Posterior cingulate gyrus (tissue), 11 donors: ENCODE measurements around the gene CUZD1.
A peak's percentile ranks its signal among the peaks of the same experiment; 100 is the strongest.

Experiments used
- DNase-seq, 10 donors: peaks; one replicate each; pipeline versions ENCODE4 v3.0.0 to v3.0.0-alpha.2; 2020 to 2021; ENCODE audit warnings: mixed read lengths in 3 of 10
- intact Hi-C: fragments of 100-400 bp; cut with DNase I; formaldehyde crosslinking; loops from one replicate; pipeline ENCODE4 v1.15.1; 2023

The CUZD1 gene

GRCh38 chr10:122822973-122823690 is 22.5 kb downstream of the CUZD1 start:
- DNase-seq = peak in 1 of 10 donors; percentile 58
- intact Hi-C loops = no loop called here

- no peak for DNase-seq
- intact Hi-C loops = no loop called here
These were observed 23.8 kb downstream of the CUZD1 start for GRCh38 chr10:122821808-122822207.

GRCh38 chr10:122815458-122815857 is 30.2 kb downstream of the CUZD1 start:
- intact Hi-C loops = no loop called here
- no peak for DNase-seq

DNA sequence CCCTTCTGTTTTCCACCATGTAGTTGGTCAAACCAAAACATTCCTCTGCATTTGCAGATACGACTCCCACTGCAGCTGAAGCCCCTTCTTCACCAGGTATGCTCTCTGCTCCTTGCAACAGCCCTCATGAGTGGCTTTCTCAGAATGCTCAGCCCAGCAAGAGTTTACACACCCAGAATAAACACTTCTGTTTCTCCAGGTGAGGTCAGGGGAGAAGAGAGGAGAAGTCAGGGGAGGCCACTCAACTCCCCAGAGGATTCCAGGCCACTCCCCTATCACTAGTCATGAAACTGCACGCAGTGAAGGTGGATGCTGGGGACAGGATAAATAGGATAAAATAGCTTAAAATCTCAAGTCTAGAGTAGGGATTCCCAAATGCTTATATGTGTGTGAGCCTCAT is 31.2 kb downstream of the CUZD1 start:
- intact Hi-C loops = no loop called here
- DNase-seq = no peak

GRCh38 chr10:122812751-122813150 is 32.9 kb downstream of the CUZD1 start:
- intact Hi-C loops = no loop called here
- DNase-seq = no peak

DNA sequence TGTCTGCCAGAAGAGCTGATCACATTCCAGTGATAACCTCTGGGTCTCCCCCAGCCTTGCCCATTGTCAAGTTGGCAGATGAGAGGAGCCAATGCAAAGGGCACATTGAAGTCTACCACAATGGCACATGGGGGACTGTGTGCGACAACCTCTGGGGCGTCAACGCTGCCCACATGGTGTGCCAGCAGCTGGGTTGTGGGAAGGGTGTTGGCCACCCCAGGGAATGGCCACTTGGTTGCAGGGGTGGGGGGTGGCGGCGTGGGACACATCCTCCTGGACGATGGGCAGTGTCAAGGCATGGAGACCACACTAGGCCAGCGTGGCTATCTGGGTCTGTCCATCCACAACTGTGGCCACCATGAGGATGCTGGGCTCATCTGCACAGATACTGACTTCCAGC is 43.4 kb downstream of the CUZD1 start:
- intact Hi-C loops = no loop called here
- DNase-seq = no peak

DNA sequence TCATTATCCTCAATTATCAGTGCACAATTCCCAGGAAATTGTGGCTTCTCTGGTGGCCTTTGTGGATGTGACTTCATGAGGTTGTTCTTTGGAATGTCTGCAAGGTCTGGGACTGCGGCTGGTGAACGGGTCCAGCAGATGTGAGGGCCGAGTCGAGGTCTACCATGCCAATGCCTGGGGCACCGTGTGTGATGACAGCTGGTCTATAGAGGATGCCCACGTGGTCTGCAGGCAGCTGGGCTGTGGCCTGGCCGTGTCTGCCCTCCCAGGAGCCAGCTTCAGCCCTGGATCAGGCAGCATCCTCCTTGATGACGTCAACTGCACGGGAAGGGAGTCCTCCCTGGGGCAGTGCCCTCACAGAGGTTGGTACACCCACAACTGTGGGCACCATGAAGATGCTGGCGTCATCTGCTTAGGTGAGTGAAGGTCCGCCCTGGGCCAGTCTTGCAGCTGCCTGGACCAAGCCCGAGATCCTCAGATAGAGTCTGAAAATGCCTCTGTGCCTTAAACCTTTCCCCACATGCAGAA is 46.9 kb downstream of the CUZD1 start:
- no peak for DNase-seq

DNA sequence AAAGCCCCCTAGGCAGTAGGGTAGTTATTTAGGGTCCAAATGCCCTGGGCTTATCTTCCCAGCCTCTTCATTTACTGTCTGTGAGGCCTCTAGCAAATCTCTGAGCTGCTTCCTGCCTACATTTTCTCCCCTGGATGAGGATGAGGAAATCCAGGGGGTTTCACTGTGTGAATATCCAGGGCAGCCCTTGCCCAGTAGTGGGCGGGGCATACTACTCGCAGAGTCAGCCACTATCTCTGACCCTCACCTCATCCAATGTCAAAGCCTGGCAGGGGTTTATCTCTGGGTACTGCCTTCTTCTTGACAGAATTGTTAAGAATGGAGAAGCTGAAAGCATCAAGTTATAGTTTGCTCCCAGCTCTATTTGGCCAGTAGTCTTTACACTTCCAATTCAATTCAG is 48.9 kb downstream of the CUZD1 start:
- intact Hi-C loops = no loop called here

More for the DNA sequence above, 46.9 kb downstream of the CUZD1 start:
- intact Hi-C loops = no loop called here

DNA sequence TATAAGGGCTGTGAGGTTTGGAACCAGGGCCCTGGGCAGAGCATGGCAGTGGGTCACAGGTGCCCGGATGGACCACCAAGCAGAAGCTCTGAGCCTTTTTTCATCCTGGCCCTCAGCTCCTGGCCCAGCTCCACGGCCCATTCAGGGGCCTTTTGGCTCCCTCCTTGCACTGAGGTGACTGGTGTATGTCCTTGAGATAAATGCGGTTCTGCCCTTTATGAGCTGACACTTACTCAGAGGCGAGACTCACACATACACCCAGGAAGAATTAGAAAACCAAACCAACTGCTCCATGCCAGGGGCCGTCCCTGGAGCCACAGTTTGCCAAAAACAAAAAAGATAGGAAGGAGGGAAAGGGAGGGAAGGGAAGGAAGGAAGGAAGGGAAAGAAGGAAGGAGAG is 49.7 kb downstream of the CUZD1 start:
- intact Hi-C loops = no loop called here
- DNase-seq = no peak

More for the DNA sequence above, 48.9 kb downstream of the CUZD1 start:
- no peak for DNase-seq

- intact Hi-C loops = no loop called here
- peak in 1 of 10 donors; percentile 19 for DNase-seq
These were observed 59.4 kb downstream of the CUZD1 start for GRCh38 chr10:122786269-122786668.

DNA sequence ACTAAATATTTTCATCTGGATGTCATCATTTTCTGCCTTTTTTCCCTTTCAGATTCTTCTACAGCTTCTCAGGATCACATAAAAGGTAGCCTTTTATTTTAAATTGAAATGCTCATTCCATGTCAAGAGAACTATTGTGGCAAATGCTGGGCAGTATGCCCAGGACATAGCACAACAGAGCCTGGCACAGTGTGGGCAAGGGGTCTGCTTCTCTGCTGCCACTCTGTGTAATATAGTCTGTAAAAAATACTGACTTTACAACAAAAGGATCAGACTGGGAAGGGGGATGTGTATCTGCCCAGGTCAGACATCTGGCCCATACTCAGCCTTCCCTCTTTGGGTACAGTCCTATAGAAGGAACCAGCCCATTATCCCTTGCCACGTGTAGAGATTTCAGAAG is 62.7 kb downstream of the CUZD1 start:
- peak in 5 of 10 donors; percentile 29 to 61 (median 37) for DNase-seq
- intact Hi-C loops = no loop called here
